GM23338 (cell line): ENCODE results near the gene EPHB2. TPM values are rescaled to one million over a fixed set of nuclear protein-coding genes. Genes with fewer than 3 reads are reported as not detected.

Source experiments
- ATAC-seq: fragments of 200-7000 bp; cut with Tn5 transposase; 3 replicates; pipeline ENCODE4 v1.9.1; 2020
- DNase-seq: peaks from one replicate; pipeline ENCODE4 v3.0.0-alpha.2; 2015; ENCODE audit warnings: low spot score
- H2AFZ ChIP-seq: fragments of 200-600 bp; sonication (generic); 2 replicates; pipeline ENCODE4 v1.8.0; 2016; ENCODE audit warnings: antibody characterized with exemption, mild to moderate bottlenecking, moderate library complexity
- H3F3A ChIP-seq: fragments of 200-600 bp; sonication (generic); replicated peaks from 2 replicates; pipeline ENCODE4 v1.8.0; 2017; ENCODE audit warnings: antibody characterized with exemption, mixed run types, low read depth
- H3K27ac ChIP-seq: fragments of 200-600 bp; sonication (generic); 2 replicates; pipeline ENCODE4 v1.6.1; 2016; ENCODE audit warnings: low read depth
- H3K27me3 ChIP-seq: fragments of 200-600 bp; sonication (generic); 2 replicates; pipeline ENCODE4 v1.8.0; 2016; ENCODE audit warnings: mild to moderate bottlenecking, mixed run types, moderate library complexity; ENCODE audit not compliant: insufficient read depth
- H3K36me3 ChIP-seq: fragments of 200-600 bp; sonication (generic); 2 replicates; pipeline ENCODE4 v1.8.0; 2016; ENCODE audit warnings: mild to moderate bottlenecking; ENCODE audit not compliant: insufficient read depth
- H3K4me1 ChIP-seq: fragments of 200-600 bp; sonication (generic); 2 replicates; pipeline ENCODE4 v1.8.0; 2016; ENCODE audit warnings: mild to moderate bottlenecking, moderate library complexity; ENCODE audit not compliant: insufficient read depth
- H3K4me2 ChIP-seq: fragments of 200-600 bp; sonication (generic); 2 replicates; pipeline ENCODE4 v1.7.1; 2017; ENCODE audit warnings: mixed run types
- H3K4me3 ChIP-seq: fragments of 200-600 bp; sonication (generic); 2 replicates; pipeline ENCODE4 v1.6.1; 2016; ENCODE audit warnings: mixed run types
- H3K79me2 ChIP-seq: fragments of 200-600 bp; sonication (generic); replicated peaks from 2 replicates; pipeline ENCODE4 v1.8.0; 2017; ENCODE audit warnings: mild to moderate bottlenecking; ENCODE audit not compliant: insufficient read depth
- H3K9me2 ChIP-seq: fragments of 200-600 bp; sonication (generic); 2 replicates; pipeline ENCODE4 v1.8.0; 2017; ENCODE audit not compliant: insufficient read depth
- H4K20me1 ChIP-seq: fragments of 200-600 bp; sonication (generic); replicated peaks from 2 replicates; pipeline ENCODE4 v1.8.0; 2017; ENCODE audit warnings: mild to moderate bottlenecking; ENCODE audit not compliant: insufficient read depth
- H3K27ac Mint-ChIP-seq: 2 replicates; pipeline ENCODE4 v1.8.0; 2020; ENCODE audit warnings: inconsistent platforms, mild to moderate bottlenecking, moderate library complexity, mixed read lengths
- H3K27me3 Mint-ChIP-seq: 3 replicates; pipeline ENCODE4 v1.8.0; 2022; ENCODE audit warnings: low read depth, mild to moderate bottlenecking, moderate library complexity, mixed read lengths, inconsistent platforms; ENCODE audit not compliant: insufficient read depth, poor library complexity
- H3K36me3 Mint-ChIP-seq: 3 replicates; pipeline ENCODE4 v1.8.0; 2021; ENCODE audit warnings: low read depth, mild to moderate bottlenecking, inconsistent platforms, moderate library complexity, mixed read lengths
- H3K4me1 Mint-ChIP-seq: 3 replicates; pipeline ENCODE4 v1.8.0; 2020; ENCODE audit warnings: mild to moderate bottlenecking, inconsistent platforms, mixed read lengths
- H3K4me3 Mint-ChIP-seq: 3 replicates; pipeline ENCODE4 v1.8.0; 2021; ENCODE audit warnings: moderate library complexity, mild to moderate bottlenecking, inconsistent platforms, mixed read lengths
- H3K9me3 Mint-ChIP-seq: 3 replicates; pipeline ENCODE4 v1.8.0; 2020; ENCODE audit warnings: moderate library complexity, mild to moderate bottlenecking, inconsistent platforms, mixed read lengths
- CREB1 ChIP-seq: fragments of 250-450 bp; sonication (Bioruptor Pico); IDR thresholded peaks from 2 replicates; pipeline ENCODE4 v1.5.0; 2020; ENCODE audit warnings: low read depth, mild to moderate bottlenecking, moderate library complexity
- CTCF ChIP-seq, 2 experiments: fragments of 200-600 bp in 1 of 2; sonication (generic) in 1 of 2; conservative IDR thresholded peaks; 2 replicates each; pipeline versions ENCODE4 v1.5.1 to v1.6.1; 2016 to 2017; ENCODE audit warnings: antibody characterized with exemption in 2 of 2, low read depth in 2 of 2, mild to moderate bottlenecking in 2 of 2, moderate library complexity in 1 of 2
- EZH2 ChIP-seq: fragments of 200-600 bp; sonication (generic); IDR thresholded peaks from one replicate; pipeline ENCODE4 v1.8.0; 2017; ENCODE audit warnings: antibody characterized with exemption, mild to moderate bottlenecking, low read depth; ENCODE audit not compliant: unreplicated experiment
- EZH2phosphoT487 ChIP-seq: fragments of 200-600 bp; sonication (generic); IDR thresholded peaks from one replicate; pipeline ENCODE4 v1.8.1; 2018; ENCODE audit warnings: antibody characterized with exemption; ENCODE audit not compliant: unreplicated experiment
- JUNB ChIP-seq: IDR thresholded peaks from one replicate; pipeline ENCODE4 v1.6.1; 2016; ENCODE audit warnings: antibody characterized with exemption; ENCODE audit not compliant: unreplicated experiment
- NANOG ChIP-seq: IDR thresholded peaks from 2 replicates; pipeline ENCODE4 v1.6.1; 2016; ENCODE audit warnings: antibody characterized with exemption, borderline replicate concordance
- POLR2AphosphoS5 ChIP-seq: IDR thresholded peaks from 2 replicates; pipeline ENCODE4 v1.6.1; 2016; ENCODE audit warnings: antibody characterized with exemption, low read depth
- STAT1 ChIP-seq: IDR thresholded peaks from one replicate; pipeline ENCODE4 v1.6.1; 2016; ENCODE audit warnings: antibody characterized with exemption; ENCODE audit not compliant: unreplicated experiment
- ZNF114 ChIP-seq: fragments of 250-450 bp; sonication (Bioruptor Pico); IDR thresholded peaks from 2 replicates; pipeline ENCODE4 v1.5.0; 2020; ENCODE audit warnings: mild to moderate bottlenecking, moderate library complexity
- ZNF331 ChIP-seq: fragments of 250-450 bp; sonication (Bioruptor Pico); IDR thresholded peaks from 2 replicates; pipeline ENCODE4 v1.5.0; 2020; ENCODE audit warnings: low read depth, mild to moderate bottlenecking, moderate library complexity
- polyA plus RNA-seq: library from polyadenylated mRNA; unstranded; fragments of >200 nt; fragmentation: Nextera tagmentation; extraction: Ambion mirVana; gene quantifications from 2 replicates; pipeline ENCODE4 v1.2.1, GENCODE V29; 2016
- total RNA-seq: library from RNA; depleted of rRNA; stranded (reverse); fragments of >200 nt; shearing (Covaris generic); gene quantifications from 2 replicates; pipeline ENCODE4 v1.2.3, GENCODE V29; 2014
- TF ChIP-seq, protein P1 (sequence below): IDR thresholded peaks from one replicate; pipeline ENCODE4 v1.6.1; 2018; ENCODE audit warnings: antibody characterized with exemption; ENCODE audit not compliant: unreplicated experiment
- TF ChIP-seq, protein P2 (sequence below): IDR thresholded peaks from 2 replicates; pipeline ENCODE4 v1.6.1; 2016; ENCODE audit warnings: antibody characterized with exemption
- TF ChIP-seq, protein P3 (sequence below): fragments of 250-450 bp; sonication (Bioruptor Pico); IDR thresholded peaks from 2 replicates; pipeline ENCODE4 v1.5.0; 2020; ENCODE audit warnings: mild to moderate bottlenecking, moderate library complexity

EPHB2 gene
- total and polyA plus RNA-seq, 2 experiments from 2014 or later = 4.1 to 20.1 TPM

DNA sequence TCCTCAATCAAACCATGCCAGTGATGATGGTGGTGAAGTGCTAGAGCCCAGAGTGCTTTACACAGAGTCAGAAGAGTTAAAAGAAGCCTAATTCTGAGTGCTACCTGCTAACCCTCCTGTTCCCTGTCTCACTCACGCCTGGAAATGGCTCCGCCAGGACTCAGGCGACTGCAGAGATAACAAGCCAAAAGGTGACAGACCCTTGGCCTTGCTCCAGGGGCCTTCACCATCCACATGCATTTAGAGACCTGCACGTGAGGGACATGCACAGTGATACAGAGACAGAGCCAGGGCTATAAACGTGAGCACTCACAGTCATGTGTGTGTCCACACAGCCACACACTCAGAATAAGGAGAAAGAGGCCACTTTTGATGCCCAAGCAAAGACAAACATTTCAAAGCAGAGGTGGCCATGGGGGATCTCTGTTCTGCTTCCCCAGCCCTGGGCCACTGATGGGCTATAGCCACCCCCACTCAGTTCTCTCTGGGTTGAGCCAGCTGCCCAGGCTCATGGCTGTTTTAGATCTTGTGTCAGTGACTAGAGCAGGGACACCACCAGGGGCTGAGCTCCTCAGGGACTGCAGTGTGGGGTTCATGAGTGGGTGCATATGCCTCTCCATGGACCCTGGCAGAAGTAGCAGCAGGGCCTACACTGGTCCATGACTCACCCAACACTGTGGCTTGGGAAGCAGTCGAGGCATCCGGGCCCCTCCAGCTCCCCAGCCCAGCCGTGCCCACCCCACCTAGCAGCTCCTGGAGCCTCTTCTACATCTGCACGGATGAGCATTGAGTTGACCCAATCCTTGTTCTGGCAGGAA lies 117.2 kb downstream of the EPHB2 start:
- no peaks in the 10 kb centered on the region for H3F3A ChIP-seq
- peak overlapping the region; percentile 63; the same call in 1 of the 2 replicates for H3K4me2 ChIP-seq
- ATAC-seq (no peak), DNase-seq (no peak)
- no peaks in the 10 kb centered on the region for H3K9me2 ChIP-seq
- no peaks in the 10 kb centered on the region for H3K79me2 ChIP-seq
- Mint-ChIP-seq H3K9me3 (no peaks in the 10 kb centered on the region), H3K27me3 (peaks cover 13% of the 10 kb centered on the region), H3K27ac (no peak overlapping the region), H3K4me3 (no peak overlapping the region), H3K36me3 (no peaks in the 10 kb centered on the region), H3K4me1 (peaks cover 40% of the 10 kb centered on the region)
- no peak overlapping the region for H2AFZ ChIP-seq
- no peak for TF ChIP-seq EZH2phosphoT487
- no peak for TF ChIP-seq NANOG
- no peak for TF ChIP-seq JUNB
- TF ChIP-seq, protein P1, sequence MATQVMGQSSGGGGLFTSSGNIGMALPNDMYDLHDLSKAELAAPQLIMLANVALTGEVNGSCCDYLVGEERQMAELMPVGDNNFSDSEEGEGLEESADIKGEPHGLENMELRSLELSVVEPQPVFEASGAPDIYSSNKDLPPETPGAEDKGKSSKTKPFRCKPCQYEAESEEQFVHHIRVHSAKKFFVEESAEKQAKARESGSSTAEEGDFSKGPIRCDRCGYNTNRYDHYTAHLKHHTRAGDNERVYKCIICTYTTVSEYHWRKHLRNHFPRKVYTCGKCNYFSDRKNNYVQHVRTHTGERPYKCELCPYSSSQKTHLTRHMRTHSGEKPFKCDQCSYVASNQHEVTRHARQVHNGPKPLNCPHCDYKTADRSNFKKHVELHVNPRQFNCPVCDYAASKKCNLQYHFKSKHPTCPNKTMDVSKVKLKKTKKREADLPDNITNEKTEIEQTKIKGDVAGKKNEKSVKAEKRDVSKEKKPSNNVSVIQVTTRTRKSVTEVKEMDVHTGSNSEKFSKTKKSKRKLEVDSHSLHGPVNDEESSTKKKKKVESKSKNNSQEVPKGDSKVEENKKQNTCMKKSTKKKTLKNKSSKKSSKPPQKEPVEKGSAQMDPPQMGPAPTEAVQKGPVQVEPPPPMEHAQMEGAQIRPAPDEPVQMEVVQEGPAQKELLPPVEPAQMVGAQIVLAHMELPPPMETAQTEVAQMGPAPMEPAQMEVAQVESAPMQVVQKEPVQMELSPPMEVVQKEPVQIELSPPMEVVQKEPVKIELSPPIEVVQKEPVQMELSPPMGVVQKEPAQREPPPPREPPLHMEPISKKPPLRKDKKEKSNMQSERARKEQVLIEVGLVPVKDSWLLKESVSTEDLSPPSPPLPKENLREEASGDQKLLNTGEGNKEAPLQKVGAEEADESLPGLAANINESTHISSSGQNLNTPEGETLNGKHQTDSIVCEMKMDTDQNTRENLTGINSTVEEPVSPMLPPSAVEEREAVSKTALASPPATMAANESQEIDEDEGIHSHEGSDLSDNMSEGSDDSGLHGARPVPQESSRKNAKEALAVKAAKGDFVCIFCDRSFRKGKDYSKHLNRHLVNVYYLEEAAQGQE = no peak
- TF ChIP-seq ZNF114 (CRISPR knock-in tag) = no peak
- no peak for TF ChIP-seq CTCF (conservative IDR thresholded peaks at IDR 0.05; ENCODE audit: low read depth in 2 of 2)
- no peak for TF ChIP-seq ZNF331 (CRISPR knock-in tag)
- TF ChIP-seq STAT1 = no peak
- TF ChIP-seq CREB1 = no peak
- no peak for TF ChIP-seq POLR2AphosphoS5
- TF ChIP-seq EZH2 = no peak
- TF ChIP-seq, protein P2, sequence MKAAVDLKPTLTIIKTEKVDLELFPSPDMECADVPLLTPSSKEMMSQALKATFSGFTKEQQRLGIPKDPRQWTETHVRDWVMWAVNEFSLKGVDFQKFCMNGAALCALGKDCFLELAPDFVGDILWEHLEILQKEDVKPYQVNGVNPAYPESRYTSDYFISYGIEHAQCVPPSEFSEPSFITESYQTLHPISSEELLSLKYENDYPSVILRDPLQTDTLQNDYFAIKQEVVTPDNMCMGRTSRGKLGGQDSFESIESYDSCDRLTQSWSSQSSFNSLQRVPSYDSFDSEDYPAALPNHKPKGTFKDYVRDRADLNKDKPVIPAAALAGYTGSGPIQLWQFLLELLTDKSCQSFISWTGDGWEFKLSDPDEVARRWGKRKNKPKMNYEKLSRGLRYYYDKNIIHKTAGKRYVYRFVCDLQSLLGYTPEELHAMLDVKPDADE = no peak
- TF ChIP-seq, protein P3, sequence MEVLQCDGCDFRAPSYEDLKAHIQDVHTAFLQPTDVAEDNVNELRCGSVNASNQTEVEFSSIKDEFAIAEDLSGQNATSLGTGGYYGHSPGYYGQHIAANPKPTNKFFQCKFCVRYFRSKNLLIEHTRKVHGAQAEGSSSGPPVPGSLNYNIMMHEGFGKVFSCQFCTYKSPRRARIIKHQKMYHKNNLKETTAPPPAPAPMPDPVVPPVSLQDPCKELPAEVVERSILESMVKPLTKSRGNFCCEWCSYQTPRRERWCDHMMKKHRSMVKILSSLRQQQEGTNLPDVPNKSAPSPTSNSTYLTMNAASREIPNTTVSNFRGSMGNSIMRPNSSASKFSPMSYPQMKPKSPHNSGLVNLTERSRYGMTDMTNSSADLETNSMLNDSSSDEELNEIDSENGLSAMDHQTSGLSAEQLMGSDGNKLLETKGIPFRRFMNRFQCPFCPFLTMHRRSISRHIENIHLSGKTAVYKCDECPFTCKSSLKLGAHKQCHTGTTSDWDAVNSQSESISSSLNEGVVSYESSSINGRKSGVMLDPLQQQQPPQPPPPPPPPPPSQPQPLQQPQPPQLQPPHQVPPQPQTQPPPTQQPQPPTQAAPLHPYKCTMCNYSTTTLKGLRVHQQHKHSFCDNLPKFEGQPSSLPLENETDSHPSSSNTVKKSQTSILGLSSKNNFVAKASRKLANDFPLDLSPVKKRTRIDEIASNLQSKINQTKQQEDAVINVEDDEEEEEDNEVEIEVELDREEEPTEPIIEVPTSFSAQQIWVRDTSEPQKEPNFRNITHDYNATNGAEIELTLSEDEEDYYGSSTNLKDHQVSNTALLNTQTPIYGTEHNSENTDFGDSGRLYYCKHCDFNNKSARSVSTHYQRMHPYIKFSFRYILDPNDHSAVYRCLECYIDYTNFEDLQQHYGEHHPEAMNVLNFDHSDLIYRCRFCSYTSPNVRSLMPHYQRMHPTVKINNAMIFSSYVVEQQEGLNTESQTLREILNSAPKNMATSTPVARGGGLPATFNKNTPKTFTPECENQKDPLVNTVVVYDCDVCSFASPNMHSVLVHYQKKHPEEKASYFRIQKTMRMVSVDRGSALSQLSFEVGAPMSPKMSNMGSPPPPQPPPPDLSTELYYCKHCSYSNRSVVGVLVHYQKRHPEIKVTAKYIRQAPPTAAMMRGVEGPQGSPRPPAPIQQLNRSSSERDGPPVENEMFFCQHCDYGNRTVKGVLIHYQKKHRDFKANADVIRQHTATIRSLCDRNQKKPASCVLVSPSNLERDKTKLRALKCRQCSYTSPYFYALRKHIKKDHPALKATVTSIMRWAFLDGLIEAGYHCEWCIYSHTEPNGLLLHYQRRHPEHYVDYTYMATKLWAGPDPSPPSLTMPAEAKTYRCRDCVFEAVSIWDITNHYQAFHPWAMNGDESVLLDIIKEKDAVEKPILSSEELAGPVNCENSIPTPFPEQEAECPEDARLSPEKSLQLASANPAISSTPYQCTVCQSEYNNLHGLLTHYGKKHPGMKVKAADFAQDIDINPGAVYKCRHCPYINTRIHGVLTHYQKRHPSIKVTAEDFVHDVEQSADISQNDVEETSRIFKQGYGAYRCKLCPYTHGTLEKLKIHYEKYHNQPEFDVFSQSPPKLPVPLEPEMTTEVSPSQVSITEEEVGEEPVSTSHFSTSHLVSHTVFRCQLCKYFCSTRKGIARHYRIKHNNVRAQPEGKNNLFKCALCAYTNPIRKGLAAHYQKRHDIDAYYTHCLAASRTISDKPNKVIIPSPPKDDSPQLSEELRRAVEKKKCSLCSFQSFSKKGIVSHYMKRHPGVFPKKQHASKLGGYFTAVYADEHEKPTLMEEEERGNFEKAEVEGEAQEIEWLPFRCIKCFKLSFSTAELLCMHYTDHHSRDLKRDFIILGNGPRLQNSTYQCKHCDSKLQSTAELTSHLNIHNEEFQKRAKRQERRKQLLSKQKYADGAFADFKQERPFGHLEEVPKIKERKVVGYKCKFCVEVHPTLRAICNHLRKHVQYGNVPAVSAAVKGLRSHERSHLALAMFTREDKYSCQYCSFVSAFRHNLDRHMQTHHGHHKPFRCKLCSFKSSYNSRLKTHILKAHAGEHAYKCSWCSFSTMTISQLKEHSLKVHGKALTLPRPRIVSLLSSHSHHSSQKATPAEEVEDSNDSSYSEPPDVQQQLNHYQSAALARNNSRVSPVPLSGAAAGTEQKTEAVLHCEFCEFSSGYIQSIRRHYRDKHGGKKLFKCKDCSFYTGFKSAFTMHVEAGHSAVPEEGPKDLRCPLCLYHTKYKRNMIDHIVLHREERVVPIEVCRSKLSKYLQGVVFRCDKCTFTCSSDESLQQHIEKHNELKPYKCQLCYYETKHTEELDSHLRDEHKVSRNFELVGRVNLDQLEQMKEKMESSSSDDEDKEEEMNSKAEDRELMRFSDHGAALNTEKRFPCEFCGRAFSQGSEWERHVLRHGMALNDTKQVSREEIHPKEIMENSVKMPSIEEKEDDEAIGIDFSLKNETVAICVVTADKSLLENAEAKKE = no peak
- H4K20me1 ChIP-seq = no peaks in the 10 kb centered on the region; the same call in 1 of the 2 replicates
- no peaks in the 10 kb centered on the region for H3K36me3 ChIP-seq
- no peak overlapping the region for H3K4me3 ChIP-seq
- H3K27me3 ChIP-seq = no peaks in the 10 kb centered on the region
- H3K27ac ChIP-seq = no peak overlapping the region
- peaks cover 24% of the 10 kb centered on the region for H3K4me1 ChIP-seq
